Heart right ventricle (tissue), 16 donors: ENCODE results near the gene TDRD7. TPM values are rescaled to one million over a fixed set of nuclear protein-coding genes. Genes with fewer than 3 reads are reported as not detected.

Experiments used
- ATAC-seq, 8 donors: fragments of 200-7000 bp; cut with Tn5 transposase; one replicate each; pipeline ENCODE4 v1.9.1; 2020; ENCODE audit warnings: mild to moderate bottlenecking in 8 of 8, moderate library complexity in 8 of 8, moderate number of reproducible peaks in 1 of 8
- DNase-seq, 2 donors: peaks; one replicate each; pipeline ENCODE4 v3.0.0-alpha.2; 2020
- H3K27ac ChIP-seq, 10 donors: fragments of 200-600 bp; sonication (generic) in 2 of 10; one replicate each; pipeline versions ENCODE4 v1.5.0 to v1.8.0; 2020 to 2022; ENCODE audit warnings: mild to moderate bottlenecking in 3 of 10
- H3K27me3 ChIP-seq, 7 donors: fragments of 200-600 bp; one replicate each; pipeline ENCODE4 v1.8.0; 2021 to 2022; ENCODE audit warnings: mild to moderate bottlenecking in 2 of 7
- H3K36me3 ChIP-seq, 9 donors: fragments of 200-600 bp; sonication (generic) in 1 of 9; one replicate each; pipeline versions ENCODE4 v1.5.0 to v1.8.0; 2020 to 2022; ENCODE audit warnings: mild to moderate bottlenecking in 2 of 9
- H3K4me1 ChIP-seq, 9 donors: fragments of 200-600 bp; sonication (generic) in 1 of 9; one replicate each; pipeline versions ENCODE4 v1.5.0 to v1.8.0; 2020 to 2022; ENCODE audit warnings: mild to moderate bottlenecking in 4 of 9
- H3K4me3 ChIP-seq, 10 donors: fragments of 200-600 bp; sonication (generic) in 2 of 10; one replicate each; pipeline versions ENCODE4 v1.5.0 to v1.8.0; 2020 to 2022; ENCODE audit warnings: mild to moderate bottlenecking in 7 of 10, moderate library complexity in 2 of 10
- H3K9me3 ChIP-seq, 11 donors: fragments of 200-600 bp in 10 of 11; sonication (generic) in 2 of 11; one replicate each; pipeline versions ENCODE4 v1.5.0 to v1.8.0; 2013 to 2022; ENCODE audit warnings: mild to moderate bottlenecking in 2 of 11, control low read depth in 1 of 11, moderate library complexity in 1 of 11
- WGBS, 2 donors: extraction: QIAGEN DNeasy Blood & Tissue Kit; methylation state at CpG; one replicate each; pipeline ENCODE4 v1.1.7; 2013; ENCODE audit warnings: inconsistent platforms in 1 of 2; 5-methylcytosine and 5-hydroxymethylcytosine counted together
- intact Hi-C, 10 donors: fragments of 100-400 bp; cut with DNase I; formaldehyde crosslinking; loops; one replicate each; pipeline versions ENCODE4 v1.11.1 to v1.14.2; 2022
- polyA plus RNA-seq, 2 donors: library from polyadenylated mRNA; stranded (reverse); fragments of 200-250 nt; gene quantifications; one replicate each; pipeline ENCODE4 v1.2.3, GENCODE V29; 2013
- total RNA-seq, 10 donors: library from RNA; stranded (reverse); fragmentation: NEBNext Ultra II Directional in 3 of 10; extraction: Animal tissue kit (Norgen Biotek cat#: 25700) in 3 of 10; gene quantifications; one replicate each; pipeline versions ENCODE4 v1.2.1 to v1.2.4, GENCODE V29; 2021 to 2023
- TF ChIP-seq, protein P1 (sequence below), 9 donors: fragments of 200-600 bp; sonication (generic) in 2 of 9; IDR thresholded peaks; one replicate each; pipeline versions ENCODE4 v1.5.0 to v1.8.0; 2021 to 2022; ENCODE audit warnings: antibody characterized with exemption in 9 of 9, mild to moderate bottlenecking in 5 of 9, moderate library complexity in 1 of 9
- donor health status: Arrhythmogenic right ventricular cardiomyopathy.
- donor health status: ischemic (EF 13 %, LVEDD 7.1; RV severe dilation, severe dysfunction).
- donor health status: healthy with polysubstance abuse.
- donor health status: DM: no; HTN: yes; CAD: no.
- donor health status: DM: no; HTN: no; CAD: no.
- donor health status: ischemic (EF 25% LVEDD 6.9; RV normal size, moderate dysfunction).
- donor health status: ischemic (EF 25% LVEDD 5.7; RV mildly dilated, moderate dysfunction).
- donor health status: healthy.
- donor health status: DM: yes; HTN: yes; CAD: no.
- donor health status: Ischemic cardiomyopathy.
- donor health status: ischemic (EF 35%, LVEDD 5.7; RV mildly dilated, moderate dysfunction).
- donor health status: nonischemic (EF 11% LVEDD 7.7; RV severe dilation, severe dysfunction).
- donor health status: DM: yes; HTN: yes; CAD: no.
- donor health status: PGD.
- donor health status: ischemic (EF 29% LVEDD 5.4; RV normal size, mild dysfunction).
- donor health status: nonischemic (EF 23%, LVEDD 6.1; RV moderate dilation, normal function).

Gene TDRD7
- total and polyA plus RNA-seq, 12 donors, result 4.0 to 12.8 (median 8.0) TPM

DNA sequence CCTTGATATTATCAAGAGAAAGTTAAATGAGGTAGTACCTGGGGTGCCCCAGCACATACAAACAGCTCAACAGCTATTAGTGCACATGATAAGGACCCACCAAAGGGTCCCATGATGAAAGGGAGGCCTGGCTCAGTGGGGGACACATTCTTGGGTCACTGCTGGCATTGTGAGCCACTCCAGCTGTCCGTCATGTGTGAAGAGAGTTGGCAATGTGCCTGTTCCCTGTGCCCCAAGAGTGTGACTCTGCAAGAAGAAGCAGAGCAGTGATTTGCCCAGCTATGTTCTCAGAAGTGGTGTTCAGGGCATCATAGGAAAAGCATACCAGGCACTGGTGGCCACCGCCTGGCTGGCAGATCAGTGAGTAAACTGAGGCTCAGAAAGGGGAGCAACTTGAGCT is 37.1 kb upstream of the TDRD7 start:
- peaks cover 0 to 73% (median 0%) of the 10 kb centered on the region in 9 donors for H3K36me3 ChIP-seq
- intact Hi-C loops, result no loop called here
- 80 to 85% methylated on average over 2 of the region's 2 CpGs for WGBS, 2 donors
- no peak overlapping the region for H3K27ac ChIP-seq
- H3K4me1 ChIP-seq, result no peaks in the 10 kb centered on the region
- H3K27me3 ChIP-seq, result no peaks in the 10 kb centered on the region
- no peak for DNase-seq
- TF ChIP-seq, protein P1, sequence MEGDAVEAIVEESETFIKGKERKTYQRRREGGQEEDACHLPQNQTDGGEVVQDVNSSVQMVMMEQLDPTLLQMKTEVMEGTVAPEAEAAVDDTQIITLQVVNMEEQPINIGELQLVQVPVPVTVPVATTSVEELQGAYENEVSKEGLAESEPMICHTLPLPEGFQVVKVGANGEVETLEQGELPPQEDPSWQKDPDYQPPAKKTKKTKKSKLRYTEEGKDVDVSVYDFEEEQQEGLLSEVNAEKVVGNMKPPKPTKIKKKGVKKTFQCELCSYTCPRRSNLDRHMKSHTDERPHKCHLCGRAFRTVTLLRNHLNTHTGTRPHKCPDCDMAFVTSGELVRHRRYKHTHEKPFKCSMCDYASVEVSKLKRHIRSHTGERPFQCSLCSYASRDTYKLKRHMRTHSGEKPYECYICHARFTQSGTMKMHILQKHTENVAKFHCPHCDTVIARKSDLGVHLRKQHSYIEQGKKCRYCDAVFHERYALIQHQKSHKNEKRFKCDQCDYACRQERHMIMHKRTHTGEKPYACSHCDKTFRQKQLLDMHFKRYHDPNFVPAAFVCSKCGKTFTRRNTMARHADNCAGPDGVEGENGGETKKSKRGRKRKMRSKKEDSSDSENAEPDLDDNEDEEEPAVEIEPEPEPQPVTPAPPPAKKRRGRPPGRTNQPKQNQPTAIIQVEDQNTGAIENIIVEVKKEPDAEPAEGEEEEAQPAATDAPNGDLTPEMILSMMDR (IDR thresholded peaks at IDR 0.05), result no peak
- ATAC-seq, result no peak
- H3K4me3 ChIP-seq, result no peak overlapping the region
- H3K9me3 ChIP-seq, result peaks cover 0 to 1% (median 0%) of the 10 kb centered on the region in 11 donors

DNA sequence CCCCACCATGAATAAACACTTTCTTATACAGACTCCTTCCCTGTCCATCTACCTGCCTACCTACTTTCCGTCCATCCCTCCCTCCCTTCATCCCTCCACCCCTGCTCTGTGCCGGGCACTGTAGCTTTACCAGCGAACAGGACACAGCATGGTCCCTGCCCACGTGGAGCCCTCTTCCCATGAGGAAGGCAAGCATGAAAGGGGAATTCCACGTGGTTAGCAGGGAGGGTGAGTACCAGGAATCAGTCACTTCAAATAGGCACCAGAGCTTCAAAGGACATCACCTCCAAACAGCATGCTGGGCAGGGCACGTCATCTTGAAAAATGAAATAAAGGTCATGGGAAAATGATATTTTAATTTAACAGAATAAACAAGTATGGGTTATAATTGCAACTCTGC is 35.0 kb upstream of the TDRD7 start:
- peak in 1 of 8 donors; percentile 26 for ATAC-seq
- Histone ChIP-seq H3K27me3 (no peaks in the 10 kb centered on the region), H3K9me3 (no peaks in the 10 kb centered on the region), H3K4me1 (no peaks in the 10 kb centered on the region), H3K4me3 (no peak overlapping the region), H3K27ac (no peak overlapping the region), H3K36me3 (peaks cover 0 to 61% (median 0%) of the 10 kb centered on the region in 9 donors)
- no peak for DNase-seq
- 81 to 85% methylated on average over 6 of the region's 6 CpGs for WGBS, 2 donors
- intact Hi-C loops, result no loop called here
- TF ChIP-seq, protein P1 (IDR thresholded peaks at IDR 0.05), result no peak

DNA sequence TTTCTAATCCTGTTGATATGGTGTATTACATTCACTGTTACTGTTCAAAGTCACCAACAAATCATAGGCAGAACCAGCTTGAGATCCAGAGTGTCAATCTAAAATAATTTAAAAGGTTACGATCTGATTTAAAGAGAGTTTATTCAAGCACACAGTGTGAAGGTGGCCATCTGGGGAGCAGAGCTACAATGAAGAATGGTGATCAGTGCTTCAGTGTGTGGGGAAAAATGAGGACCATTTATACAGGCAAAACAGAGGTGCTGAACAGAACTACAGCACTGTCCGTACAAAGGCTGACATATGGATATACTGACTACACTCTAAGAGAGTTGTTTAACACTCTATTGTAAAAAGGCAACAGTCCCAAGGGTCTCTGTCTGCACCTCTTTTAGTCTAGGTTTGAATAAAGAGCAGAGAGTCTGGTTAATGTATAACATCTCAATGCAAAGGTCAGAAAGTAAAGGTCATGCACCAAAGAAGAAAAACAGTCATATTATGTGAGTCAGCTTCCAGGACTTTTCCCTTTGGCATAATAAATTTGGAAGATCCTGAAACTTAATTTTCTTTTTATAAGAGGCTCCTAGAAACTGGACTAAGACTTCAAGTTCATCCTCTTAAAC is 29.7 kb upstream of the TDRD7 start:
- intact Hi-C loops, result no loop called here
- TF ChIP-seq, protein P1 (IDR thresholded peaks at IDR 0.05), result no peak

DNA sequence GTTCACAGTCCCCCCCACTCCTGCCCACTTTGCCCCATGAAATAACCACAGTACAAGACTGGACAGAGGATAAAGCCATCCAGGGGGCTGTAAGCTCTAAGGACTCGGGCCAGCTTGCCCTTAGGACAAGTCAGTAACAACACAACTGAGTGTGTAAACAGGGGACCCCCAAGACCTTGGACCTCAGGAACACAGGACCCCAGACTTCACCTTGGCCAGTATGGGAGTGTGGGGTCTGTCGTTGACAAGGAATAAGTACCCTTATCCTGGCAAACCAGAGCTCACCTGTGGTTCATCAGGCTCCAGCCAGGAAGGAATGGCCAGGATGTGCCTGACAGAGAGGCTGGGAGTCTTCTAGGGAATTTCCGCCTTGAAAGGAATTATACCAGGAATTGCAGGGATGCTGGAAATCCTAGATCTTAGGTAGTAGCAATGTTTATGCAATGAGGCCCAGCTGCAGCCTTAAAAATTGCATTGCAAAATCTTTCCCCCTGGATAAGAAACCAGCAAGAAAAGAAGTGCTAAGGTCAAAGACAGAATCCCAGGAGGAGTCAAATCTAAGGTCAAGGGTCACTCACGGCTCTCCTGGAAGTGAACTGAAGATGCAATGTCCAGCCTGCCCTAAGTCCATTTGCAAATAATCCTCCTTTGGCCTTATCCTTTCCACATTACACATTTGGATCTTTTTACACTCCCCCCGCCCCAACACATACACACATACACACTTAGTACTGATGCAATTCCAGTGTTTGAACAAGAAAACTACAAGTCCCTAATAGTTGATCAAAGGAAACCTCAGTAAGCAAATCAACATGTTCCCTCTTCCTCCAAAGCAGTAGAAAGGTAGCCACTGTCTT is 27.3 kb upstream of the TDRD7 start:
- WGBS, 2 donors, result 70 to 74% methylated on average over 5 of the region's 5 CpGs
- no peak for ATAC-seq
- Histone ChIP-seq H3K27me3 (peaks cover 0 to 32% (median 17%) of the 10 kb centered on the region in 7 donors), H3K27ac (no peak overlapping the region), H3K4me1 (peaks cover 0 to 8% (median 0%) of the 10 kb centered on the region in 9 donors), H3K9me3 (no peaks in the 10 kb centered on the region), H3K4me3 (no peak overlapping the region), H3K36me3 (peaks cover 0 to 8% (median 0%) of the 10 kb centered on the region in 9 donors)
- no peak for DNase-seq
- TF ChIP-seq, protein P1 (IDR thresholded peaks at IDR 0.05), result no peak
- intact Hi-C loops, result no loop called here

More for the DNA sequence above, 29.7 kb upstream of the TDRD7 start:
- Histone ChIP-seq H3K27me3 (peaks cover 0 to 17% (median 14%) of the 10 kb centered on the region in 7 donors), H3K36me3 (peaks cover 0 to 16% (median 0%) of the 10 kb centered on the region in 9 donors), H3K27ac (no peak overlapping the region), H3K9me3 (no peaks in the 10 kb centered on the region), H3K4me3 (no peak overlapping the region), H3K4me1 (peaks cover 0 to 6% (median 0%) of the 10 kb centered on the region in 9 donors)
- ATAC-seq (no peak), DNase-seq (no peak)
- 81 to 89% methylated on average over 2 of the region's 2 CpGs for WGBS, 2 donors
